IMR-90 (cell line): ENCODE data around the gene CACNA2D3. TPM values are rescaled to one million over a fixed set of nuclear protein-coding genes. Genes with fewer than 3 reads are reported as not detected.

ENCODE experiments used
- ATAC-seq: fragments of 200-7000 bp; cut with Tn5 transposase; 2 replicates; pipeline ENCODE4 v1.9.1; 2020; ENCODE audit warnings: low read depth, mild to moderate bottlenecking, moderate library complexity
- BruUV-seq: library from RNA; stranded (reverse); fragments of 400-500 nt; replicated peaks from 2 replicates; lab custom pipeline; 2021; lab: Mats Ljungman, UMichigan
- CTCF ChIA-PET: fragments of 300-600 bp; formaldehyde crosslinking; extraction: SDS; loops from one replicate; lab custom pipeline; 2021; ENCODE audit warnings: antibody characterized with exemption; lab: Yijun Ruan, JAX
- POLR2A ChIA-PET: fragments of 300-600 bp; sonication (Branson Sonifier 250); formaldehyde crosslinking; loops from one replicate; lab custom pipeline; 2022; ENCODE audit warnings: antibody characterized with exemption; ENCODE audit not compliant: unreplicated experiment; lab: Charles Lee
- DNase-seq: peaks from one replicate; pipeline ENCODE4 v3.0.0; 2013
- H2AFZ ChIP-seq: replicated peaks from 2 replicates; pipeline ENCODE3; 2013; ENCODE audit warnings: low read length, mild to moderate bottlenecking; ENCODE audit not compliant: poor library complexity
- H2AK5ac ChIP-seq: 2 replicates; pipeline ENCODE4 v1.6.1; 2013; ENCODE audit warnings: low read depth, low read length, inconsistent platforms
- H2AK9ac ChIP-seq: replicated peaks from 2 replicates; pipeline ENCODE3; 2013; ENCODE audit warnings: mild to moderate bottlenecking, low read depth, low read length, moderate library complexity; ENCODE audit not compliant: poor library complexity
- H2BK120ac ChIP-seq: 2 replicates; pipeline ENCODE4 v1.6.1; 2013; ENCODE audit warnings: low read depth, low read length, inconsistent platforms
- H2BK15ac ChIP-seq: 3 replicates; pipeline ENCODE4 v1.6.1; 2013; ENCODE audit warnings: low read depth, low read length, inconsistent platforms
- H2BK20ac ChIP-seq: 2 replicates; pipeline ENCODE4 v1.6.1; 2013; ENCODE audit warnings: low read depth, mild to moderate bottlenecking, inconsistent platforms, low read length, moderate library complexity
- H2BK5ac ChIP-seq: 2 replicates; pipeline ENCODE4 v1.6.1; 2013; ENCODE audit warnings: mild to moderate bottlenecking, low read depth, low read length, inconsistent platforms; ENCODE audit not compliant: poor library complexity, severe bottlenecking
- H3K14ac ChIP-seq: replicated peaks from 2 replicates; pipeline ENCODE4 v1.6.1; 2013; ENCODE audit warnings: low read depth, low read length, inconsistent platforms
- H3K18ac ChIP-seq: 2 replicates; pipeline ENCODE4 v1.6.1; 2013; ENCODE audit warnings: low read depth, low read length, control low read depth
- H3K23ac ChIP-seq: 2 replicates; pipeline ENCODE4 v1.6.1; 2013; ENCODE audit warnings: low read depth, low read length, inconsistent platforms
- H3K27ac ChIP-seq: 2 replicates; pipeline ENCODE4 v1.5.1; 2013; ENCODE audit warnings: mild to moderate bottlenecking, control low read depth, low read length; ENCODE audit not compliant: insufficient read depth
- H3K27me3 ChIP-seq: 2 replicates; pipeline ENCODE4 v1.6.1; 2013; ENCODE audit warnings: low read length; ENCODE audit not compliant: control insufficient read depth, insufficient read depth
- H3K36me3 ChIP-seq: 2 replicates; pipeline ENCODE4 v1.6.1; 2013; ENCODE audit warnings: low read length, mixed read lengths; ENCODE audit not compliant: control insufficient read depth, insufficient read depth
- H3K4ac ChIP-seq: 2 replicates; pipeline ENCODE4 v1.6.1; 2013; ENCODE audit warnings: low read depth, low read length, inconsistent platforms
- H3K4me1 ChIP-seq: 2 replicates; pipeline ENCODE4 v1.6.1; 2013; ENCODE audit warnings: low read length, mixed read lengths; ENCODE audit not compliant: control insufficient read depth, insufficient read depth
- H3K4me2 ChIP-seq: 2 replicates; pipeline ENCODE4 v1.6.1; 2013; ENCODE audit warnings: low read depth, mild to moderate bottlenecking, control low read depth, low read length, moderate library complexity
- H3K4me3 ChIP-seq: 2 replicates; pipeline ENCODE4 v1.5.1; 2013; ENCODE audit warnings: low read depth, mild to moderate bottlenecking, control low read depth, low read length, moderate library complexity; ENCODE audit not compliant: insufficient read depth
- H3K56ac ChIP-seq: 2 replicates; pipeline ENCODE4 v1.6.1; 2013; ENCODE audit warnings: low read length, inconsistent platforms; ENCODE audit not compliant: insufficient read depth; ENCODE audit errors: extremely low read depth
- H3K79me1 ChIP-seq, 2 experiments: 2 replicates each; pipeline ENCODE4 v1.6.1; 2013; ENCODE audit warnings: low read length in 2 of 2, inconsistent platforms in 1 of 2, low read depth in 1 of 2
- H3K9ac ChIP-seq: 2 replicates; pipeline ENCODE4 v1.6.1; 2013; ENCODE audit warnings: low read depth, low read length, control low read depth
- H3K9me1 ChIP-seq: 2 replicates; pipeline ENCODE4 v1.6.1; 2013; ENCODE audit warnings: low read length, inconsistent platforms; ENCODE audit not compliant: insufficient read depth
- H3K9me3 ChIP-seq: 2 replicates; pipeline ENCODE4 v1.6.1; 2013; ENCODE audit warnings: low read length; ENCODE audit not compliant: control insufficient read depth, insufficient read depth
- H4K20me1 ChIP-seq: 2 replicates; pipeline ENCODE4 v1.6.1; 2013; ENCODE audit warnings: low read length, inconsistent platforms; ENCODE audit not compliant: insufficient read depth
- H4K5ac ChIP-seq: 2 replicates; pipeline ENCODE4 v1.6.1; 2013; ENCODE audit warnings: mild to moderate bottlenecking, low read depth, low read length, control low read depth
- H4K8ac ChIP-seq, 2 experiments: 2 replicates each; pipeline ENCODE4 v1.6.1; 2013; ENCODE audit warnings: low read depth in 2 of 2, low read length in 2 of 2, control low read depth in 1 of 2, inconsistent platforms in 1 of 2
- H4K91ac ChIP-seq: 2 replicates; pipeline ENCODE4 v1.6.1; 2013; ENCODE audit warnings: low read depth, low read length, inconsistent platforms; ENCODE audit not compliant: insufficient read depth
- BHLHE40 ChIP-seq: fragments of 150-350 bp; IDR thresholded peaks from 2 replicates; pipeline ENCODE4 v1.6.1; 2016; ENCODE audit warnings: mild to moderate bottlenecking, low read depth, low read length
- CHD1 ChIP-seq: IDR thresholded peaks from 2 replicates; pipeline ENCODE4 v1.6.1; 2012; ENCODE audit warnings: low read depth, low read length, improper control_type of control experiment
- CTCF ChIP-seq: conservative IDR thresholded peaks from 2 replicates; pipeline ENCODE4 v1.5.1; 2012; ENCODE audit warnings: mild to moderate bottlenecking, low read depth, low read length, improper control_type of control experiment
- ELK1 ChIP-seq: fragments of 150-350 bp; IDR thresholded peaks from 2 replicates; pipeline ENCODE4 v1.6.1; 2016; ENCODE audit warnings: low read depth, mild to moderate bottlenecking, low read length, moderate library complexity, borderline replicate concordance
- FOS ChIP-seq: fragments of 150-350 bp; IDR thresholded peaks from 2 replicates; pipeline ENCODE4 v1.6.1; 2016; ENCODE audit warnings: low read depth, low read length
- RCOR1 ChIP-seq: IDR thresholded peaks from 2 replicates; pipeline ENCODE4 v1.6.1; 2012; ENCODE audit warnings: mild to moderate bottlenecking, low read length, improper control_type of control experiment; ENCODE audit not compliant: insufficient replicate concordance
- RFX5 ChIP-seq: IDR thresholded peaks from 2 replicates; pipeline ENCODE4 v1.8.0; 2012; ENCODE audit warnings: low read depth, mild to moderate bottlenecking, low read length, moderate library complexity
- WGBS, 2 experiments: methylation state at CpG; one replicate each; pipeline versions ENCODE4 v1.1.5 to v1.1.7; 2013; ENCODE audit warnings: missing lambda C conversion rate in 2 of 2; ENCODE audit not compliant: insufficient read length in 1 of 2; ENCODE audit errors: extremely low coverage in 2 of 2; 5-methylcytosine and 5-hydroxymethylcytosine counted together
- dilution Hi-C: fragments of 300-500 bp; cut with HindIII; formaldehyde crosslinking; loops from one replicate; pipeline ENCODE4 v1.14.3; 2018; ENCODE audit warnings: low sequenced_read_pairs; ENCODE audit not compliant: unreplicated experiment
- in situ Hi-C: fragments of 300-500 bp; cut with MboI; formaldehyde crosslinking; loops from 3 replicates; pipeline ENCODE4 v1.14.3; 2019; ENCODE audit warnings: low sequenced_read_pairs, inconsistent platforms, mixed read lengths
- intact Hi-C: fragments of 100-400 bp; cut with micrococcal nuclease; formaldehyde crosslinking; loops from 2 replicates; pipeline ENCODE4 v1.10.0; 2022
- polyA plus RNA-seq, 3 experiments: library from polyadenylated mRNA; depleted of rRNA; stranded (reverse); fragments of >200 nt; gene quantifications; 2 replicates each; pipeline ENCODE4 v1.2.3, GENCODE V29; 2012; ENCODE audit warnings: low replicate concordance in 1 of 3
- total RNA-seq: library from RNA; depleted of rRNA; stranded (reverse); fragments of >200 nt; gene quantifications from 2 replicates; pipeline ENCODE4 v1.2.3, GENCODE V29; 2012
- TF ChIP-seq, protein P1 (sequence below): fragments of 150-350 bp; IDR thresholded peaks from 2 replicates; pipeline ENCODE4 v1.6.1; 2017; ENCODE audit warnings: mild to moderate bottlenecking, antibody characterized with exemption, low read length, low read depth

Gene CACNA2D3
- total and polyA plus RNA-seq, 2 of the 4 experiments (the other 2 are of a cell fraction): 0.36 to 0.41 TPM

DNA sequence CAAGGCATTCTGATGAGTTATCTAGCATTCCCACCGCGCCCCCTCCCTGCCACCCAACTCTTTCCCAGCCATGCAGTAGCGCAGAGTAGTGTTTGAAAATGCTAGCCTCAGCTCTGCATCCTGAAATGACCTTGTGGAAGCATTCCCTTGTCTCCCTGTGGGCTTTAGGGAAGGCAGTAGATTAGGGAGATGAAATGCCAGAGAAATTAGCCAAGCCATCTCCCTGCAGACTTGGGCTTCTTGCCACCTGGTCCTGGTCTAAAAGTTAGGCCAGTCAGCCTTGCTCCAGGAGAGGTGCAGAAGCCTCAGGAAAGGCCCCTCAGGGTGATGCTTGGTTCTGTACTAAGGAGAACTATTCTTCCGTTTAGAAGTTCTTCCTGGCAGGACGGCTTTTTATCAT is 231.2 kb downstream of the CACNA2D3 start:
- Histone ChIP-seq H3K18ac (no peak overlapping the region), H3K4me3 (no peak overlapping the region), H3K56ac (no peak overlapping the region), H2AFZ (no peak overlapping the region), H2AK5ac (no peak overlapping the region), H2AK9ac (no peak overlapping the region), H3K4ac (no peak overlapping the region), H3K14ac (no peak overlapping the region), H2BK5ac (no peak overlapping the region), H4K8ac (no peak overlapping the region), H2BK15ac (no peak overlapping the region), H4K20me1 (no peaks in the 10 kb centered on the region), H4K91ac (no peak overlapping the region), H2BK20ac (no peak overlapping the region), H3K23ac (no peak overlapping the region), H3K9ac (no peak overlapping the region), H3K79me1 (no peaks in the 10 kb centered on the region), H3K4me1 (no peaks in the 10 kb centered on the region), H3K36me3 (no peaks in the 10 kb centered on the region), H3K9me1 (no peaks in the 10 kb centered on the region), H2BK120ac (no peak overlapping the region), H3K9me3 (peaks cover 10% of the 10 kb centered on the region; the same call in 1 of the 2 replicates), H4K5ac (no peak overlapping the region), H3K27me3 (no peaks in the 10 kb centered on the region), H3K4me2 (no peak overlapping the region), H3K27ac (no peak overlapping the region)
- ATAC-seq (no peak), DNase-seq (no peak)
- intact Hi-C loops (no loop called here), in situ Hi-C loops (no loop called here), dilution Hi-C loops (no loop called here)
- no TSS peak for BruUV-seq
- POLR2A ChIA-PET: no interaction called here
- WGBS, 2 experiments: no CpG with 5 or more reads among the region's 5 CpGs
- CTCF ChIA-PET: no interaction called here
- TF ChIP-seq CHD1: no peak
- TF ChIP-seq RFX5: no peak
- TF ChIP-seq, protein P1, sequence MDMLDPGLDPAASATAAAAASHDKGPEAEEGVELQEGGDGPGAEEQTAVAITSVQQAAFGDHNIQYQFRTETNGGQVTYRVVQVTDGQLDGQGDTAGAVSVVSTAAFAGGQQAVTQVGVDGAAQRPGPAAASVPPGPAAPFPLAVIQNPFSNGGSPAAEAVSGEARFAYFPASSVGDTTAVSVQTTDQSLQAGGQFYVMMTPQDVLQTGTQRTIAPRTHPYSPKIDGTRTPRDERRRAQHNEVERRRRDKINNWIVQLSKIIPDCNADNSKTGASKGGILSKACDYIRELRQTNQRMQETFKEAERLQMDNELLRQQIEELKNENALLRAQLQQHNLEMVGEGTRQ: no peak
- no peak for TF ChIP-seq FOS
- no peak for TF ChIP-seq BHLHE40
- no peak for TF ChIP-seq CTCF
- TF ChIP-seq ELK1: no peak
- no peak for TF ChIP-seq RCOR1
